ENCODE data around the gene TSTD2. TPM values are rescaled to one million over a fixed set of nuclear protein-coding genes. Genes with fewer than 3 reads are reported as not detected.
A peak's percentile ranks its signal among the peaks of the same experiment; 100 is the strongest.

The TSTD2 gene
- total RNA-seq, 4 donors from 2014 or later = 6.9 to 20.0 (median 10.1) TPM

- intact Hi-C loops (cut with DNase I) = no loop called here
- 0 to 2% methylated on average over 10 to 12 of the region's 43 CpGs for WGBS, 2 donors
- Histone ChIP-seq H3K36me3 (no peaks in the 10 kb centered on the region), H3K27me3 (no peaks in the 10 kb centered on the region), H3K27ac (peak overlapping the region; percentile 94 to 99 (median 97)), H3K9me3 (no peaks in the 10 kb centered on the region), H3K4me3 (peak overlapping the region; percentile 73 to 92 (median 88)), H3K4me1 (peaks cover 11 to 62% (median 32%) of the 10 kb centered on the region in 3 donors)
- DNase-seq = no peak
- no peak for TF ChIP-seq POLR2A (IDR thresholded peaks at IDR 0.05)
- TF ChIP-seq, protein P1, sequence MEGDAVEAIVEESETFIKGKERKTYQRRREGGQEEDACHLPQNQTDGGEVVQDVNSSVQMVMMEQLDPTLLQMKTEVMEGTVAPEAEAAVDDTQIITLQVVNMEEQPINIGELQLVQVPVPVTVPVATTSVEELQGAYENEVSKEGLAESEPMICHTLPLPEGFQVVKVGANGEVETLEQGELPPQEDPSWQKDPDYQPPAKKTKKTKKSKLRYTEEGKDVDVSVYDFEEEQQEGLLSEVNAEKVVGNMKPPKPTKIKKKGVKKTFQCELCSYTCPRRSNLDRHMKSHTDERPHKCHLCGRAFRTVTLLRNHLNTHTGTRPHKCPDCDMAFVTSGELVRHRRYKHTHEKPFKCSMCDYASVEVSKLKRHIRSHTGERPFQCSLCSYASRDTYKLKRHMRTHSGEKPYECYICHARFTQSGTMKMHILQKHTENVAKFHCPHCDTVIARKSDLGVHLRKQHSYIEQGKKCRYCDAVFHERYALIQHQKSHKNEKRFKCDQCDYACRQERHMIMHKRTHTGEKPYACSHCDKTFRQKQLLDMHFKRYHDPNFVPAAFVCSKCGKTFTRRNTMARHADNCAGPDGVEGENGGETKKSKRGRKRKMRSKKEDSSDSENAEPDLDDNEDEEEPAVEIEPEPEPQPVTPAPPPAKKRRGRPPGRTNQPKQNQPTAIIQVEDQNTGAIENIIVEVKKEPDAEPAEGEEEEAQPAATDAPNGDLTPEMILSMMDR (IDR thresholded peaks at IDR 0.05) = no peak
These were observed 807 bp upstream of the TSTD2 start for GRCh38 chr9:97633859-97634490.

DNA sequence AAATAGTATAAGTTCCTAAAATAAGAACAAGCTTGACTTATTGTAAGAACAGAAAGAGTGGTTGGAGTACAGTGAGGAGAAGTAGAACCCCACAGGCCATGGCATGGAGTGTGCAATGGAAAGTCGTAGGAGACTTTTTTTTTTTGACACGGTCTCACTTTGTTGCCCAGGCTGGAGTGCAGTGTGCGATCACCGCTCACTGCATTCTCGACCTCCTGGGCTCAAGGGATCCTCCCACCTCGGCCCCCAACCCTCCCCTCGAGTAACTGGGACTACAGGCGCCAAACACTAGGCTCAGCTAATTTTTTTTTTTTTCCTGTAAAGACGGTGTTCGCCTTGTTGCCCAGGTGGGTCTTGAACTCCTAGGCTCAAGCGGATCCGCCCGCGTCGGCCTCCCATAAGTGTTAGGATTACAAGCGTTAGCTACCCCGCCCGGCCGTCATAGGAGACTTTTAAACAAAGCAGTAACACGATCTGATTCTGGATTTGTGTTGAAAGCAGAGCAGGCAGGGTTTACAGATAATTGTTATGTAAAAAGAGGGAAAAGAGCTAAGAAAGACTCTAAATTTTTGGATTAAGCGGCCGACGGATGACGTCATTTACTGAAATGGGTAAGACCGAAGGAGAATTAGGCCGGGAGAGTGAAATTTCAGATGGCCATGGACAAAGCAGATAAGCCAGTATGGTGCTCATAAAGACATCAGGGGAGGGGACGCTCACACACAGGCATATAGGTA is 752 bp downstream of the TSTD2 start:
- peak overlapping the region; percentile 73 to 92 (median 88) for H3K4me3 ChIP-seq
- peak overlapping the region; percentile 94 to 99 (median 97) for H3K27ac ChIP-seq
- H3K4me1 ChIP-seq = peaks cover 11 to 63% (median 32%) of the 10 kb centered on the region in 3 donors
- WGBS, 2 donors = 0 to 5% methylated on average over 19 to 23 of the region's 27 CpGs
- H3K27me3 ChIP-seq = no peaks in the 10 kb centered on the region
- peaks cover 0 to 4% (median 0%) of the 10 kb centered on the region in 3 donors for H3K36me3 ChIP-seq
- intact Hi-C loops (cut with DNase I) = no loop called here
- TF ChIP-seq, protein P1 (IDR thresholded peaks at IDR 0.05) = no peak
- H3K9me3 ChIP-seq = no peaks in the 10 kb centered on the region
- DNase-seq = no peak

GRCh38 chr9:97630591-97630990 is 2.6 kb downstream of the TSTD2 start:
- intact Hi-C loops (cut with DNase I) = no loop called here
- H3K4me3 ChIP-seq = no peak overlapping the region

GRCh38 chr9:97629156-97629555 is 4.0 kb downstream of the TSTD2 start:
- H3K4me1 ChIP-seq = peaks cover 5 to 30% (median 11%) of the 10 kb centered on the region in 3 donors
- no peak for DNase-seq
- H3K4me3 ChIP-seq = no peak overlapping the region
- H3K27ac ChIP-seq = no peak overlapping the region
- no peaks in the 10 kb centered on the region for H3K27me3 ChIP-seq
- TF ChIP-seq, protein P1 (IDR thresholded peaks at IDR 0.05) = no peak
- no peak for TF ChIP-seq POLR2A (IDR thresholded peaks at IDR 0.05)
- intact Hi-C loops (cut with DNase I) = no loop called here
- peaks cover 0 to 24% (median 0%) of the 10 kb centered on the region in 3 donors for H3K36me3 ChIP-seq
- no peaks in the 10 kb centered on the region for H3K9me3 ChIP-seq

More at GRCh38 chr9:97630591-97630990, 2.6 kb downstream of the TSTD2 start:
- Histone ChIP-seq H3K27ac (no peak overlapping the region), H3K36me3 (peaks cover 0 to 10% (median 0%) of the 10 kb centered on the region in 3 donors), H3K4me1 (peaks cover 6 to 45% (median 22%) of the 10 kb centered on the region in 3 donors), H3K27me3 (no peaks in the 10 kb centered on the region), H3K9me3 (no peaks in the 10 kb centered on the region)
- no peak for DNase-seq
- TF ChIP-seq, protein P1 (IDR thresholded peaks at IDR 0.05) = no peak
- no peak for TF ChIP-seq POLR2A (IDR thresholded peaks at IDR 0.05)

GRCh38 chr9:97628668-97629067 is 4.5 kb downstream of the TSTD2 start:
- Histone ChIP-seq H3K9me3 (no peaks in the 10 kb centered on the region), H3K27me3 (no peaks in the 10 kb centered on the region), H3K4me1 (peaks cover 5 to 30% (median 11%) of the 10 kb centered on the region in 3 donors), H3K27ac (no peak overlapping the region), H3K4me3 (no peak overlapping the region), H3K36me3 (peaks cover 0 to 29% (median 0%) of the 10 kb centered on the region in 3 donors)
- no peak for DNase-seq
- 91 to 97% methylated on average over 3 of the region's 3 CpGs for WGBS, 2 donors
- intact Hi-C loops (cut with DNase I) = no loop called here
- TF ChIP-seq, protein P1 (IDR thresholded peaks at IDR 0.05) = no peak
- TF ChIP-seq POLR2A (IDR thresholded peaks at IDR 0.05) = no peak

Measured in esophagus squamous epithelium (tissue), 5 donors.